Keratinocyte (primary cell): ENCODE data around the gene IQGAP3. TPM values are rescaled to one million over a fixed set of nuclear protein-coding genes. Genes with fewer than 3 reads are reported as not detected.

Experiments
- DNase-seq: peaks from one replicate; pipeline ENCODE4 v3.0.0-alpha.2; 2011; ENCODE audit warnings: low read depth, missing footprints, low spot score
- FAIRE-seq: peaks from 2 replicates; lab custom pipeline; 2011; peaks lifted over from hg19 to GRCh38; lab: Jason Lieb, UNC
- H2AFZ ChIP-seq: 2 replicates; pipeline ENCODE4 v1.6.0; 2012; ENCODE audit warnings: low read length, control low read depth, inconsistent platforms; ENCODE audit not compliant: control insufficient read depth
- H3K27ac ChIP-seq: 2 replicates; pipeline ENCODE4 v1.5.1; 2011; ENCODE audit warnings: low read length; ENCODE audit not compliant: control insufficient read depth, insufficient read depth
- H3K27me3 ChIP-seq: 3 replicates; pipeline ENCODE4 v1.6.0; 2011; ENCODE audit warnings: low read length; ENCODE audit not compliant: control insufficient read depth, insufficient read depth; ENCODE audit errors: extremely low read depth
- H3K36me3 ChIP-seq, 2 experiments: 2 replicates in 1 of 2; 3 replicates in 1 of 2; pipeline ENCODE4 v1.5.1; 2011; ENCODE audit warnings: low read length in 2 of 2, mild to moderate bottlenecking in 1 of 2; ENCODE audit not compliant: control insufficient read depth in 2 of 2, insufficient read depth in 2 of 2; ENCODE audit errors: extremely low read depth in 1 of 2
- H3K4me1 ChIP-seq: 3 replicates; pipeline ENCODE4 v1.5.1; 2011; ENCODE audit warnings: low read length; ENCODE audit not compliant: control insufficient read depth, insufficient read depth; ENCODE audit errors: extremely low read depth
- H3K4me2 ChIP-seq: 3 replicates; pipeline ENCODE4 v1.6.0; 2011; ENCODE audit warnings: low read depth, low read length; ENCODE audit not compliant: control insufficient read depth, insufficient read depth; ENCODE audit errors: extremely low read depth
- H3K4me3 ChIP-seq, 3 experiments: fragments of 200-600 bp in 1 of 3; sonication (generic) in 1 of 3; 2 replicates in 2 of 3; 3 replicates in 1 of 3; pipeline ENCODE4 v1.5.1; 2011 to 2016; ENCODE audit warnings: low read length in 3 of 3, mild to moderate bottlenecking in 3 of 3, control low read depth in 2 of 3, inconsistent platforms in 1 of 3, low read depth in 1 of 3, mixed read lengths in 1 of 3, mixed run types in 1 of 3, moderate library complexity in 1 of 3; ENCODE audit not compliant: control insufficient read depth in 2 of 3, insufficient read depth in 2 of 3; ENCODE audit errors: extremely low read depth in 1 of 3
- H3K79me2 ChIP-seq: 2 replicates; pipeline ENCODE4 v1.6.0; 2012; ENCODE audit warnings: low read length; ENCODE audit not compliant: control insufficient read depth, insufficient read depth
- H3K9ac ChIP-seq: 3 replicates; pipeline ENCODE4 v1.6.0; 2011; ENCODE audit warnings: low read length; ENCODE audit not compliant: control insufficient read depth, insufficient read depth; ENCODE audit errors: extremely low read depth
- H3K9me1 ChIP-seq: 3 replicates; pipeline ENCODE4 v1.6.0; 2011; ENCODE audit warnings: low read length; ENCODE audit not compliant: control insufficient read depth, insufficient read depth; ENCODE audit errors: extremely low read depth
- H3K9me3 ChIP-seq: 2 replicates; pipeline ENCODE4 v1.5.1; 2012; ENCODE audit warnings: low read depth, low read length; ENCODE audit not compliant: control insufficient read depth
- H4K20me1 ChIP-seq: 3 replicates; pipeline ENCODE4 v1.6.0; 2011; ENCODE audit warnings: low read length; ENCODE audit not compliant: control insufficient read depth, insufficient read depth; ENCODE audit errors: extremely low read depth
- EZH2 ChIP-seq: IDR thresholded peaks from one replicate; pipeline ENCODE4 v1.6.1; 2012; ENCODE audit warnings: inconsistent platforms, mild to moderate bottlenecking, low read length, moderate library complexity
- dilution Hi-C: fragments of 300-500 bp; cut with MboI; formaldehyde crosslinking; loops from one replicate; pipeline ENCODE4 v1.7.0; 2020; ENCODE audit warnings: low sequenced_read_pairs; ENCODE audit not compliant: extremely low pct_ligation_motif_present
- polyA plus RNA-seq, 5 experiments: library from polyadenylated mRNA; depleted of rRNA in 3 of 5; stranded (reverse) in 3 of 5; stranded (forward) in 1 of 5; unstranded in 1 of 5; fragments of >200 nt; gene quantifications; 1 replicate in 1 of 5; 2 replicates in 3 of 5; 3 replicates in 1 of 5; pipeline versions ENCODE4 v1.2.1 to v1.2.3, GENCODE V29; 2011 to 2012; ENCODE audit warnings: missing spikeins in 2 of 5, low read depth in 1 of 5, low replicate concordance in 1 of 5
- TF ChIP-seq, protein P1 (sequence below), 3 experiments: IDR thresholded peaks in 1 of 3; conservative IDR thresholded peaks in 1 of 3; optimal IDR thresholded peaks in 1 of 3; 2 replicates in 2 of 3; 3 replicates in 1 of 3; pipeline versions ENCODE3 to v1.5.1; 2011; ENCODE audit warnings: low read length in 3 of 3, mild to moderate bottlenecking in 3 of 3, moderate library complexity in 2 of 3, control low read depth in 1 of 3, inconsistent platforms in 1 of 3; ENCODE audit not compliant: insufficient read depth in 2 of 3; ENCODE audit errors: extremely low read depth in 1 of 3

Gene IQGAP3
- polyA plus RNA-seq, 1 donor (not counting 4 experiments of a cell fraction or from before 2014, with no cell fraction given), result 5.3 TPM

DNA sequence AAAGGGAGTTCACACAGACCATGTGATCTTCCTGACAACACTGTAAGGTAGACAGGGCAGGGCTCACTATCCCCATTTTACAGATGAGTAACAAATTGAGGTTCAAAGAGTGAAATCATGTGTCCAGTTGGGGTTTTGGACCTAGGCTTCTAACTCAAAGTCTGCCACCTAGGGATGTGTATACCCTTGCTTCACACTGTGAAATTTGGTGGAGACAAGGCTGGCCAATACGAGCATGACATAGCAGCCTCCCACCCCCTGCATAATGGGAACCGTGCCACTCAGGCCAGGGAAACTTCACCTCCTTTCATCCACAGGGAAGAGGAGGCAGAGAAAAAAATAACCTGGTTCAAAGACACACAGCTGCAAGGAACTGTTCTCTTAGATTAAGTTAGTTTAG is 6.8 kb downstream of the IQGAP3 start:
- no peak overlapping the region for H3K27ac ChIP-seq
- H3K4me3 ChIP-seq, result no peak overlapping the region
- no peak overlapping the region for H3K4me2 ChIP-seq
- H3K36me3 ChIP-seq, result peaks cover 0 to 25% of the 10 kb centered on the region in 2 experiments
- no peak overlapping the region for H2AFZ ChIP-seq
- TF ChIP-seq EZH2, result no peak
- TF ChIP-seq, protein P1, sequence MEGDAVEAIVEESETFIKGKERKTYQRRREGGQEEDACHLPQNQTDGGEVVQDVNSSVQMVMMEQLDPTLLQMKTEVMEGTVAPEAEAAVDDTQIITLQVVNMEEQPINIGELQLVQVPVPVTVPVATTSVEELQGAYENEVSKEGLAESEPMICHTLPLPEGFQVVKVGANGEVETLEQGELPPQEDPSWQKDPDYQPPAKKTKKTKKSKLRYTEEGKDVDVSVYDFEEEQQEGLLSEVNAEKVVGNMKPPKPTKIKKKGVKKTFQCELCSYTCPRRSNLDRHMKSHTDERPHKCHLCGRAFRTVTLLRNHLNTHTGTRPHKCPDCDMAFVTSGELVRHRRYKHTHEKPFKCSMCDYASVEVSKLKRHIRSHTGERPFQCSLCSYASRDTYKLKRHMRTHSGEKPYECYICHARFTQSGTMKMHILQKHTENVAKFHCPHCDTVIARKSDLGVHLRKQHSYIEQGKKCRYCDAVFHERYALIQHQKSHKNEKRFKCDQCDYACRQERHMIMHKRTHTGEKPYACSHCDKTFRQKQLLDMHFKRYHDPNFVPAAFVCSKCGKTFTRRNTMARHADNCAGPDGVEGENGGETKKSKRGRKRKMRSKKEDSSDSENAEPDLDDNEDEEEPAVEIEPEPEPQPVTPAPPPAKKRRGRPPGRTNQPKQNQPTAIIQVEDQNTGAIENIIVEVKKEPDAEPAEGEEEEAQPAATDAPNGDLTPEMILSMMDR (optimal IDR thresholded peaks at IDR 0.05 in 1 of 3, IDR thresholded peaks at IDR 0.05 in 1 of 3, conservative IDR thresholded peaks at IDR 0.05 in 1 of 3; ENCODE audit: extremely low read depth in 1 of 3, insufficient read depth in 2 of 3, low read length in 3 of 3), result no peak
- peaks cover 7% of the 10 kb centered on the region for H3K79me2 ChIP-seq
- no peak for FAIRE-seq
- H3K9me3 ChIP-seq, result no peaks in the 10 kb centered on the region
- no peaks in the 10 kb centered on the region for H3K27me3 ChIP-seq
- no peak overlapping the region for H3K9ac ChIP-seq
- H3K9me1 ChIP-seq, result no peaks in the 10 kb centered on the region
- H4K20me1 ChIP-seq, result no peaks in the 10 kb centered on the region
- DNase-seq, result no peak
- no peaks in the 10 kb centered on the region for H3K4me1 ChIP-seq
- dilution Hi-C loops, result no loop called here

DNA sequence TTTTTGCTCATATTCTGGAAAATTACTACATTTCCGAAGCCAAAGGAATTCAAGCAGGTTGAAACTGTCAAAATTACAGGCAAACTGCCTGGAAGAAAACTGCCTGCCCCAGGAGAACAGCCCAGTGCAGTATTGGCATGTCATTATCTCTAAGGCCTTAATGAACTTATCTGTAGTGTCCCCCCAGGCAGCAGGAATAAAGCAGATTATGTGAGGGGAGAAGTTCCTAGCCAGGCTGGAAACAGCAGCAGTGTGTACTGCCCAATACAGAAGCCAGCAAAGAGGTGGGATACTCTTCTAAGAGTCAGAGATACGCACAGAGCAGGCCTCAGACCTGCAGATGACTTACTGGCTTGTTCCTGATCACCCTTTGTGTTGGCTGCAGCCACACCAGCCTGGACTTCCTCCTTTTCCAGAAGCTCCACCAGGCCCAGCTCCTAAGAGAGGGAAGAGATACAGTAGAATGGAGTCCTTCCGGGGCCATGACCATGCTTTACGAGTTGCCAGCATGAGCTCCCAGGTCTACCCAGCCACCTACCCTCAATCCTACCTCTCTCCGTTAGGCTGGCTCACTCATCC is 11.7 kb downstream of the IQGAP3 start:
- no peaks in the 10 kb centered on the region for H4K20me1 ChIP-seq
- dilution Hi-C loops, result no loop called here
- no peak overlapping the region for H3K27ac ChIP-seq
- TF ChIP-seq EZH2, result no peak
- TF ChIP-seq, protein P1 (optimal IDR thresholded peaks at IDR 0.05 in 1 of 3, IDR thresholded peaks at IDR 0.05 in 1 of 3, conservative IDR thresholded peaks at IDR 0.05 in 1 of 3; ENCODE audit: extremely low read depth in 1 of 3, insufficient read depth in 2 of 3, low read length in 3 of 3), result no peak
- H3K36me3 ChIP-seq, result peaks cover 0 to 23% of the 10 kb centered on the region in 2 experiments
- H3K4me3 ChIP-seq, result no peak overlapping the region
- DNase-seq (no peak), FAIRE-seq (no peak)
- H3K9me3 ChIP-seq, result no peaks in the 10 kb centered on the region
- no peaks in the 10 kb centered on the region for H3K79me2 ChIP-seq
- no peaks in the 10 kb centered on the region for H3K4me1 ChIP-seq
- H3K4me2 ChIP-seq, result no peak overlapping the region
- no peak overlapping the region for H2AFZ ChIP-seq
- H3K9me1 ChIP-seq, result no peaks in the 10 kb centered on the region
- H3K9ac ChIP-seq, result no peak overlapping the region
- no peaks in the 10 kb centered on the region for H3K27me3 ChIP-seq
